Measurements from ENCODE around the gene UTP11.
A peak's percentile ranks its signal among the peaks of the same experiment; 100 is the strongest.

The UTP11 gene

DNA sequence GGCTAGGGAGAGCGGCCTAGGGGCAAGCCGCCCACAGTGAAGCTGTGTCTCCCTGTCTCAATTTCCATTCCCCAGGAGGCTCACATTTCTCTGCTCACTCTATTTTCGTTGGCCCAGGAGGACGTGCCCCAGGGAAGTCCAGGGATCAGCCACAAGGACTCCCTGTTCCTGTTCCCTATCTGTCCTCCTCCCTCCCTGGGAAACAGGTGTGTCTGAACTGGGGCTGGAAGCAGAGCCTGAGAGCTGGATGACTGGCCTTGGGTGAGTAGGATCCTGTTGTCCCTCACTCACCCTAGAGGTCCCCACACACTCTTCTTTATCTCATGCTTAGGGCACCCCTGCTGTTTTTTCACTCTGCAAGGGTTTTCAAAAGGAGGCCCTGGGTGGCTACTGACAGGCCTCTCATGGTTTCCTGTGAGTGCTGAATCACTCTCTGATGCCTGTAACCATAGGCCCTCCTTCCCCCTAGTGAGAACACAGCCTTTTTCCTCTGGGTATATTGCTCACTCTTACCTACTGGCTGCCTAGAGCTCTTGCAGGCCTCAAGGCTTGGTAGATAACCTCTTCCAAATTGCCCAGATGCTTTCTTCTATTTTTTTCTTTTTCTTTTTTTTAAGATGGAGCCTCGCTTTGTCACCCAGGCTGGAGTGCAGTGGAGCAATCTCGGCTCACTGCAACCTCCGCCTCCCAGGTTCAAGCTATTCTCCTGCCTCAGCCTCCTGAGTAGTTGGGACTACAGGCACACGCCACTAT, 3.3 kb upstream of the UTP11 start:
- peak overlapping the region; percentile 78 for H3K27ac ChIP-seq (replicated peaks)
- no peaks in the 10 kb centered on the region for H3K27me3 ChIP-seq (ENCODE audit: insufficient read depth, poor library complexity, severe bottlenecking)
- DNase-seq (ENCODE audit: low read depth in 1 of 2, low spot score in 1 of 2), result peak; percentile 82 to 83
- TF ChIP-seq, protein P1, sequence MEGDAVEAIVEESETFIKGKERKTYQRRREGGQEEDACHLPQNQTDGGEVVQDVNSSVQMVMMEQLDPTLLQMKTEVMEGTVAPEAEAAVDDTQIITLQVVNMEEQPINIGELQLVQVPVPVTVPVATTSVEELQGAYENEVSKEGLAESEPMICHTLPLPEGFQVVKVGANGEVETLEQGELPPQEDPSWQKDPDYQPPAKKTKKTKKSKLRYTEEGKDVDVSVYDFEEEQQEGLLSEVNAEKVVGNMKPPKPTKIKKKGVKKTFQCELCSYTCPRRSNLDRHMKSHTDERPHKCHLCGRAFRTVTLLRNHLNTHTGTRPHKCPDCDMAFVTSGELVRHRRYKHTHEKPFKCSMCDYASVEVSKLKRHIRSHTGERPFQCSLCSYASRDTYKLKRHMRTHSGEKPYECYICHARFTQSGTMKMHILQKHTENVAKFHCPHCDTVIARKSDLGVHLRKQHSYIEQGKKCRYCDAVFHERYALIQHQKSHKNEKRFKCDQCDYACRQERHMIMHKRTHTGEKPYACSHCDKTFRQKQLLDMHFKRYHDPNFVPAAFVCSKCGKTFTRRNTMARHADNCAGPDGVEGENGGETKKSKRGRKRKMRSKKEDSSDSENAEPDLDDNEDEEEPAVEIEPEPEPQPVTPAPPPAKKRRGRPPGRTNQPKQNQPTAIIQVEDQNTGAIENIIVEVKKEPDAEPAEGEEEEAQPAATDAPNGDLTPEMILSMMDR (IDR thresholded peaks at IDR 0.05; ENCODE audit: insufficient read depth, low read length), result no peak
- TF ChIP-seq GABPA (IDR thresholded peaks at IDR 0.05; ENCODE audit: low read depth) (no peak), POLR2AphosphoS5 (IDR thresholded peaks at IDR 0.05; ENCODE audit: low read depth) (no peak), SPI1 (IDR thresholded peaks at IDR 0.05; ENCODE audit: borderline replicate concordance, low read depth) (no peak), REST (IDR thresholded peaks at IDR 0.05; ENCODE audit: insufficient replicate concordance, low read depth) (no peak)
- no peak overlapping the region for H3K4me3 ChIP-seq (replicated peaks; ENCODE audit: insufficient read depth, low read length)

DNA sequence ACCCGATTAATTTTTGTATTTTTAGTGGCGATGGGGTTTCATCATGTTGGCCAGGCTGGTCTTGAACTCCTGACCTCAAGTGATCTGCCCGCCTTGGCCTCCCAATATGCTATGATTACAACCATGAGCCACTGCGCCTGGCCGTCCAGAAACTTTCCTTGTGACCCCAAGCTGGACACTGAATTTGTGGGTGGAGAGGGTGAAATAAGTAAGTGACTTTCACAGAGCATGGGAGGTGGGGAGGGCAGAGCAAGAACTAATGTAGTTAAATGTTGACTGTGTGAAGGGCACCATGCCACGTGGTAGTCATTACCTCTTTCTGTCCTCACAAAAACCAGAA, 2.7 kb upstream of the UTP11 start:
- H3K27me3 ChIP-seq (ENCODE audit: insufficient read depth, poor library complexity, severe bottlenecking), result no peaks in the 10 kb centered on the region
- no peak for DNase-seq (ENCODE audit: low read depth in 1 of 2, low spot score in 1 of 2)
- TF ChIP-seq GABPA (IDR thresholded peaks at IDR 0.05; ENCODE audit: low read depth) (no peak), REST (IDR thresholded peaks at IDR 0.05; ENCODE audit: insufficient replicate concordance, low read depth) (no peak)
- no peak overlapping the region for H3K4me3 ChIP-seq (replicated peaks; ENCODE audit: insufficient read depth, low read length)
- H3K27ac ChIP-seq (replicated peaks), result peak overlapping the region; percentile 78

DNA sequence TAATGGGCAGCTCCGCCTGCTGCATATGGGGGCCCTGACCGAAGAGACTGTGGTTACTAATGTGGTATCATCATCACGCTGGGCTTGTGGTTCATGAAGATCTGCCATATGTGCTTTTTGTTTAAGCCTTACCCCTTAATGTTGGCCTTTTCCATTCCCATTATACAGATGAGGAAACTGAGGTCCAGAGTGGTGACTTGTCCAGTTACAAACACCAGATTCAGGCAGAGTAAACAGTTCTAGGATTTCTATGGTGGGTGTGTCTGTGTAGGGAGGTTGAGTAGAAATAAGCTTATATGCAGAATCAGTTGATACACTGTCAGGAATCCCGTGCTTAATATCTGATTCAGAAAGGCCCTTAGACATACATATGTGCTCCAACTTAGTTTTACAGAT, 691 bp downstream of the UTP11 start:
- no peak for DNase-seq (ENCODE audit: low read depth in 1 of 2, low spot score in 1 of 2)
- Histone ChIP-seq H3K4me3 (replicated peaks; ENCODE audit: insufficient read depth, low read length) (peak overlapping the region; percentile 73), H3K27ac (replicated peaks) (peak overlapping the region; percentile 75), H3K27me3 (ENCODE audit: insufficient read depth, poor library complexity, severe bottlenecking) (no peaks in the 10 kb centered on the region)
- TF ChIP-seq REST (IDR thresholded peaks at IDR 0.05; ENCODE audit: insufficient replicate concordance, low read depth), result no peak
- TF ChIP-seq SPI1 (IDR thresholded peaks at IDR 0.05; ENCODE audit: borderline replicate concordance, low read depth), result no peak
- TF ChIP-seq POLR2AphosphoS5 (IDR thresholded peaks at IDR 0.05; ENCODE audit: low read depth), result no peak
- TF ChIP-seq, protein P1 (IDR thresholded peaks at IDR 0.05; ENCODE audit: insufficient read depth, low read length), result no peak
- TF ChIP-seq GABPA (IDR thresholded peaks at IDR 0.05; ENCODE audit: low read depth), result no peak

Data from HL-60 (cell line).